Prostate gland (tissue), 2 donors: ENCODE data around the gene PSMC6.

Experiments
- CTCF ChIP-seq, 4 experiments: fragments of 200-600 bp in 2 of 4; fragments of 450-650 bp in 2 of 4; sonication (generic) in 2 of 4; IDR thresholded peaks; 1 replicate in 3 of 4; 2 replicates in 1 of 4; pipeline ENCODE4 v1.5.1; 2016 to 2019; ENCODE audit warnings: antibody characterized with exemption in 4 of 4, mild to moderate bottlenecking in 2 of 4, moderate library complexity in 2 of 4
- POLR2A ChIP-seq: fragments of 450-650 bp; IDR thresholded peaks from one replicate; pipeline ENCODE4 v1.6.1; 2016; ENCODE audit warnings: antibody characterized with exemption, mild to moderate bottlenecking

- TF ChIP-seq CTCF (IDR thresholded peaks at IDR 0.05): no peak
- no peak for TF ChIP-seq POLR2A
Measured at GRCh38 chr14:52703664-52704063, 3.3 kb upstream of the PSMC6 start.
